Neuronal stem cell (in vitro differentiated cells): ENCODE measurements around the gene ITGA8.
"Not testable (repeated sequence)": the region's sequence is repeated elsewhere in the genome, so short reads cannot be mapped to it uniquely, and the experiment has no call there.

Experiments
- DNase-seq: peaks from one replicate; pipeline ENCODE4 v3.0.0-alpha.2; 2013; ENCODE audit warnings: low spot score
- H2AFZ ChIP-seq: one replicate; pipeline ENCODE4 v1.6.1; 2013; ENCODE audit warnings: mild to moderate bottlenecking, low read length, inconsistent platforms
- H2AK5ac ChIP-seq: 2 replicates; pipeline ENCODE4 v1.6.1; 2013; ENCODE audit warnings: low read depth, mild to moderate bottlenecking, inconsistent platforms, low read length, moderate library complexity, mixed read lengths
- H2BK120ac ChIP-seq: 2 replicates; pipeline ENCODE4 v1.6.1; 2013; ENCODE audit warnings: low read depth, mild to moderate bottlenecking, inconsistent platforms, low read length, moderate library complexity, mixed read lengths
- H2BK12ac ChIP-seq: one replicate; pipeline ENCODE4 v1.6.1; 2013; ENCODE audit warnings: low read length, inconsistent platforms
- H2BK15ac ChIP-seq: 2 replicates; pipeline ENCODE4 v1.6.1; 2013; ENCODE audit warnings: mild to moderate bottlenecking, low read length, inconsistent platforms, mixed read lengths
- H2BK5ac ChIP-seq: one replicate; pipeline ENCODE4 v1.6.1; 2013; ENCODE audit warnings: inconsistent platforms, mild to moderate bottlenecking, low read length, moderate library complexity
- H3K14ac ChIP-seq: one replicate; pipeline ENCODE4 v1.6.1; 2013; ENCODE audit warnings: low read length, inconsistent platforms
- H3K18ac ChIP-seq: 2 replicates; pipeline ENCODE4 v1.6.1; 2013; ENCODE audit warnings: low read length, inconsistent platforms
- H3K23ac ChIP-seq: 2 replicates; pipeline ENCODE4 v1.6.1; 2013; ENCODE audit warnings: low read depth, mild to moderate bottlenecking, mixed read lengths, low read length, inconsistent platforms; ENCODE audit not compliant: poor library complexity
- H3K27ac ChIP-seq: replicated peaks from 3 replicates; pipeline ENCODE4 v1.5.1; 2013; ENCODE audit warnings: low read length, inconsistent platforms
- H3K27me3 ChIP-seq, 3 experiments: 2 replicates each; pipeline ENCODE4 v1.6.1; 2013; ENCODE audit warnings: low read length in 3 of 3, mild to moderate bottlenecking in 2 of 3, inconsistent platforms in 1 of 3, low read depth in 1 of 3, mixed read lengths in 1 of 3, moderate library complexity in 1 of 3; ENCODE audit not compliant: control insufficient read depth in 3 of 3, insufficient read depth in 3 of 3
- H3K36me3 ChIP-seq, 2 donors: replicated peaks in 1 of 2; 2 replicates each; pipeline ENCODE4 v1.6.1; 2013; ENCODE audit warnings: low read length in 2 of 2; ENCODE audit not compliant: control insufficient read depth in 2 of 2, insufficient read depth in 2 of 2
- H3K4ac ChIP-seq: 2 replicates; pipeline ENCODE4 v1.6.1; 2013; ENCODE audit warnings: inconsistent platforms, mild to moderate bottlenecking, low read length, moderate library complexity
- H3K4me1 ChIP-seq, 2 donors: 1 replicate in 1 of 2; 2 replicates in 1 of 2; pipeline ENCODE4 v1.6.1; 2013; ENCODE audit warnings: low read length in 2 of 2, low read depth in 1 of 2; ENCODE audit not compliant: control insufficient read depth in 2 of 2, insufficient read depth in 1 of 2
- H3K4me2 ChIP-seq: one replicate; pipeline ENCODE4 v1.6.1; 2013; ENCODE audit warnings: mild to moderate bottlenecking, low read length, inconsistent platforms; ENCODE audit not compliant: insufficient read depth, poor library complexity, severe bottlenecking
- H3K4me3 ChIP-seq, 2 donors: 2 replicates each; pipeline ENCODE4 v1.5.1; 2013; ENCODE audit warnings: low read length in 2 of 2, mild to moderate bottlenecking in 2 of 2, inconsistent platforms in 1 of 2, moderate library complexity in 1 of 2
- H3K79me1 ChIP-seq: one replicate; pipeline ENCODE4 v1.6.1; 2013; ENCODE audit warnings: low read depth, mild to moderate bottlenecking, inconsistent platforms, low read length, moderate library complexity
- H3K9ac ChIP-seq: one replicate; pipeline ENCODE4 v1.6.1; 2013; ENCODE audit warnings: mild to moderate bottlenecking, low read depth, low read length, inconsistent platforms; ENCODE audit not compliant: poor library complexity
- H3K9me3 ChIP-seq, 2 donors: replicated peaks in 1 of 2; 2 replicates each; pipeline versions ENCODE3 to v1.6.1; 2013; ENCODE audit warnings: low read length in 2 of 2, mild to moderate bottlenecking in 2 of 2, inconsistent platforms in 1 of 2, low read depth in 1 of 2, mixed read lengths in 1 of 2, moderate library complexity in 1 of 2; ENCODE audit not compliant: control insufficient read depth in 2 of 2, insufficient read depth in 1 of 2
- H4K8ac ChIP-seq: one replicate; pipeline ENCODE4 v1.6.1; 2013; ENCODE audit warnings: low read depth, mild to moderate bottlenecking, inconsistent platforms, low read length, moderate library complexity
- H4K91ac ChIP-seq: one replicate; pipeline ENCODE4 v1.6.1; 2013; ENCODE audit warnings: low read length, low read depth, mild to moderate bottlenecking, inconsistent platforms; ENCODE audit not compliant: poor library complexity
- WGBS, 2 donors: extraction: QIAGEN DNeasy Blood & Tissue Kit; methylation state at CpG; one replicate each; pipeline ENCODE4 v1.1.7; 2013; ENCODE audit warnings: missing lambda C conversion rate in 2 of 2, mixed read lengths in 1 of 2; ENCODE audit not compliant: insufficient read length in 2 of 2, insufficient replicate concordance in 1 of 2; ENCODE audit errors: extremely low coverage in 2 of 2; 5-methylcytosine and 5-hydroxymethylcytosine counted together

The ITGA8 gene

GRCh38 chr10:15761224-15761623 is 41.5 kb upstream of the ITGA8 start:
- not testable (repeated sequence) for H3K23ac ChIP-seq, H3K4ac ChIP-seq, H4K8ac ChIP-seq, H2BK120ac ChIP-seq, H3K36me3 ChIP-seq, H4K91ac ChIP-seq, H2AK5ac ChIP-seq, H3K79me1 ChIP-seq, H3K4me3 ChIP-seq, H3K14ac ChIP-seq, H3K9me3 ChIP-seq, H2BK5ac ChIP-seq, H2AFZ ChIP-seq, H2BK15ac ChIP-seq, H3K9ac ChIP-seq, H3K4me2 ChIP-seq, H3K18ac ChIP-seq, H2BK12ac ChIP-seq, DNase-seq, H3K27me3 ChIP-seq, H3K27ac ChIP-seq, H3K4me1 ChIP-seq
- WGBS, 2 donors, result no CpG with 5 or more reads among the region's 4 CpGs

GRCh38 chr10:15760681-15761080 is 41.0 kb upstream of the ITGA8 start:
- Histone ChIP-seq H3K79me1 (peaks cover 2% of the 10 kb centered on the region), H4K8ac (no peak overlapping the region), H3K14ac (no peak overlapping the region), H2BK120ac (no peak overlapping the region), H2AK5ac (no peak overlapping the region), H3K4me3 (no peak overlapping the region), H3K36me3 (no peaks in the 10 kb centered on the region), H3K18ac (no peak overlapping the region), H3K23ac (no peak overlapping the region), H3K27me3 (peaks cover 0 to 5% (median 0%) of the 10 kb centered on the region in 3 experiments), H4K91ac (no peak overlapping the region), H2BK12ac (no peak overlapping the region), H2BK15ac (no peak overlapping the region), H3K4me2 (no peak overlapping the region), H3K9ac (no peak overlapping the region), H2BK5ac (no peak overlapping the region), H2AFZ (no peak overlapping the region), H3K4me1 (no peaks in the 10 kb centered on the region), H3K9me3 (peaks cover 0 to 2% of the 10 kb centered on the region in 2 donors), H3K4ac (no peak overlapping the region), H3K27ac (no peak overlapping the region)
- no peak for DNase-seq
- WGBS, 2 donors, result no CpG with 5 or more reads among the region's 2 CpGs

- no peaks in the 10 kb centered on the region for H3K4me1 ChIP-seq
- no peak overlapping the region for H3K9ac ChIP-seq
- peaks cover 0 to 2% of the 10 kb centered on the region in 2 donors for H3K9me3 ChIP-seq
- H3K14ac ChIP-seq, result no peak overlapping the region
- no peaks in the 10 kb centered on the region for H3K36me3 ChIP-seq
- no peak overlapping the region for H2AK5ac ChIP-seq
- no peak overlapping the region for H2BK5ac ChIP-seq
- no peak overlapping the region for H2BK15ac ChIP-seq
- no peak overlapping the region for H3K4ac ChIP-seq
- no peak overlapping the region for H2AFZ ChIP-seq
- H2BK120ac ChIP-seq, result no peak overlapping the region
- H2BK12ac ChIP-seq, result no peak overlapping the region
- H3K4me2 ChIP-seq, result no peak overlapping the region
- peaks cover 0 to 5% (median 0%) of the 10 kb centered on the region in 3 experiments for H3K27me3 ChIP-seq
- no peak overlapping the region for H4K8ac ChIP-seq
- no peak overlapping the region for H3K23ac ChIP-seq
- no peak overlapping the region for H3K27ac ChIP-seq
- H3K4me3 ChIP-seq, result no peak overlapping the region
- no peak for DNase-seq
- H4K91ac ChIP-seq, result no peak overlapping the region
- H3K79me1 ChIP-seq, result no peaks in the 10 kb centered on the region
- H3K18ac ChIP-seq, result no peak overlapping the region
Measured at GRCh38 chr10:15759265-15759664, 39.5 kb upstream of the ITGA8 start.

- H3K4ac ChIP-seq, result no peak overlapping the region
- no peak overlapping the region for H3K27ac ChIP-seq
- no peak overlapping the region for H3K4me3 ChIP-seq
- no peak overlapping the region for H4K91ac ChIP-seq
- no peak overlapping the region for H2BK15ac ChIP-seq
- H2BK12ac ChIP-seq, result no peak overlapping the region
- H3K14ac ChIP-seq, result no peak overlapping the region
- H3K4me1 ChIP-seq, result no peaks in the 10 kb centered on the region
- H3K23ac ChIP-seq, result no peak overlapping the region
- H2AFZ ChIP-seq, result no peak overlapping the region
- no peak overlapping the region for H3K18ac ChIP-seq
- no peak overlapping the region for H2BK120ac ChIP-seq
- WGBS, 2 donors, result no CpG with 5 or more reads among the region's 5 CpGs
- no peaks in the 10 kb centered on the region for H3K36me3 ChIP-seq
- H2AK5ac ChIP-seq, result no peak overlapping the region
- H3K9me3 ChIP-seq, result peaks cover 0 to 2% of the 10 kb centered on the region in 2 donors
- DNase-seq, result no peak
- no peak overlapping the region for H3K9ac ChIP-seq
- no peak overlapping the region for H3K4me2 ChIP-seq
- H4K8ac ChIP-seq, result no peak overlapping the region
- H3K27me3 ChIP-seq, result peaks cover 0 to 5% (median 0%) of the 10 kb centered on the region in 3 experiments
- no peaks in the 10 kb centered on the region for H3K79me1 ChIP-seq
- H2BK5ac ChIP-seq, result no peak overlapping the region
Measured at GRCh38 chr10:15758618-15759017, 38.9 kb upstream of the ITGA8 start.
